GM18519 (cell line): ENCODE measurements around the gene CYP39A1.

ENCODE experiments used
- ATAC-seq: cut with Tn5 transposase; IDR thresholded peaks from one replicate; pipeline ENCODE4 v1.9.1; 2021; ENCODE audit warnings: mild to moderate bottlenecking, moderate library complexity; ENCODE audit not compliant: unreplicated experiment, low FRiP score

Gene CYP39A1

GRCh38 chr6:46528961-46529750, 123.5 kb downstream of the CYP39A1 start:
- ATAC-seq, result no peak

DNA sequence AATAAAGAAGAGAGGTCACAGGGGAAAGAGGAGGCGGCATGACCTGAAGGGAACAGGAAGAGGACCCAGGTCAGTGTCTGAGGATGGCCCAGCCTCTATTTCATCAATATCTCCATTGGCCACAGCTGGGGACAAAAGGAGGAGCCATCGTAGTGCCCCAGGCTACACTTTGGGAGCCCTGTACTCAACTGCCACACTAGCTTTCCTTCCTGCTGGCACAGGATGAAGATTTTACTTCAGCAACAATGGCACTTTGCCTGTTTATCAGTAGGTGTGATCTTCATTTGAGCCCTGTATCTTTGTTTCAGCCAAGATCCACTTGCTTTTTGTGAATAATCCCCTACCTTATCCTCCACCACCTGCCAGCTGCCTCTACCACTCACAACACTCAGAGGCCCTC, 126.0 kb downstream of the CYP39A1 start:
- ATAC-seq, result no peak

GRCh38 chr6:46525583-46525982, 127.0 kb downstream of the CYP39A1 start:
- ATAC-seq, result no peak

- ATAC-seq, result no peak
These were observed 131.1 kb downstream of the CYP39A1 start for GRCh38 chr6:46521464-46521971.

- no peak for ATAC-seq
These were observed 135.4 kb downstream of the CYP39A1 start for GRCh38 chr6:46517202-46517601.

- ATAC-seq, result no peak
These were observed 139.1 kb downstream of the CYP39A1 start for GRCh38 chr6:46513533-46513932.

DNA sequence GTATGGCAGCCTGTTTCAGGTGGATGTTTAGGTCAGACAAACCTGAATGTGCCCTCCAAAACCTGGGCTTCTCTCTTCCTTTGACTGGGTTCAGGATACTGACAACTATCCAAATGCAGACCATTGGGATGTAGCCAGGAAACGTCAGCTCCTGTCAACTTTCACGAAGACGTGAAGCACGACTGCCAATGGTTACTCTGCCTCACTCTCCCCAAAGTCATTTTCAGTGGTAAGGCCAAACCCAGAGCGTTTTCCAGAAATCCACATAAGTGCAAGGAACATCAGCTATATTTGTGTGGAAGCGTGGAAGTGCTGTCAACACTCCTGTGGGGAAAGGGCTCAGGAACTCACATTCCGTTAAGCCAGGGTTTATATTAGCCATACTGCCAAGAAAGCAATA, 141.3 kb downstream of the CYP39A1 start:
- ATAC-seq, result no peak

- no peak for ATAC-seq
These were observed 142.0 kb downstream of the CYP39A1 start for GRCh38 chr6:46510651-46511050.

GRCh38 chr6:46509981-46510510, 142.6 kb downstream of the CYP39A1 start:
- no peak for ATAC-seq

DNA sequence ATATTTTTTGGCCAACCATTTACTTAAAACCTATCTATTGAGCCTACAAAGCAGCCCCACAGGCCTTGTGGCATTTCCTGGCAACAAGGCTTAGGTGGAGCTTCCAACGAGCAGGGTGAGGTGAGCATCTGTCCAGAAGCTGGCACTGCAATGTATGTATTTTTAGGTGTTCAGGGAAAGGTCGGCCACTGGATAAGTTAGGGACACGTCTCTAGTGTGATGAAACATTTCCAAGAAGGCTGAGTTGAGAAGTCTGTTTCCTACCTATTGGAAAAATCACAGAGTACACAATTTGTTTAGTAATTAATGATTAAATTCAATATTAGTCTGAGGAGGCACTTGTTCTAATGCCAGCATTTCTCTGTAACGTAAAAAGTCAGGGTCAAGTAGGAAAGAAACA, 143.6 kb downstream of the CYP39A1 start:
- no peak for ATAC-seq

DNA sequence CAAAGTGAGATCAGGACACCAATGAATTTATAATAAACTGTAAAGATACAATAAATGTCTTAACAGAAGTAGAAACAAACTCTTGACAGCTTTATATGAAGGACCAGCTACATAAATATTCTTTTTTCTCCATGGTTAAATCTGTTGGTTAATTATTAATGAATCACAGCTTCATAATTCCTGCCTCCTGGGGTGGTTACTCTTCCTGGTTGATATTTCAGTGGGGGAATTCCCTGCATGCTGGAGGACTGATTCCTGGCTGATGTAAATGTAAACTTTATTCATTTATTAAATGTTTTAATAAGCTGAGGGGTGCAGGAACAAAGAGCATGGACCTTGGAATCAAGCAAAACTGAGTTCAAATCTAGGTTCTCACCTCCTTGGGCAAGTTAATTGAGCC, 145.2 kb downstream of the CYP39A1 start:
- ATAC-seq, result no peak

DNA sequence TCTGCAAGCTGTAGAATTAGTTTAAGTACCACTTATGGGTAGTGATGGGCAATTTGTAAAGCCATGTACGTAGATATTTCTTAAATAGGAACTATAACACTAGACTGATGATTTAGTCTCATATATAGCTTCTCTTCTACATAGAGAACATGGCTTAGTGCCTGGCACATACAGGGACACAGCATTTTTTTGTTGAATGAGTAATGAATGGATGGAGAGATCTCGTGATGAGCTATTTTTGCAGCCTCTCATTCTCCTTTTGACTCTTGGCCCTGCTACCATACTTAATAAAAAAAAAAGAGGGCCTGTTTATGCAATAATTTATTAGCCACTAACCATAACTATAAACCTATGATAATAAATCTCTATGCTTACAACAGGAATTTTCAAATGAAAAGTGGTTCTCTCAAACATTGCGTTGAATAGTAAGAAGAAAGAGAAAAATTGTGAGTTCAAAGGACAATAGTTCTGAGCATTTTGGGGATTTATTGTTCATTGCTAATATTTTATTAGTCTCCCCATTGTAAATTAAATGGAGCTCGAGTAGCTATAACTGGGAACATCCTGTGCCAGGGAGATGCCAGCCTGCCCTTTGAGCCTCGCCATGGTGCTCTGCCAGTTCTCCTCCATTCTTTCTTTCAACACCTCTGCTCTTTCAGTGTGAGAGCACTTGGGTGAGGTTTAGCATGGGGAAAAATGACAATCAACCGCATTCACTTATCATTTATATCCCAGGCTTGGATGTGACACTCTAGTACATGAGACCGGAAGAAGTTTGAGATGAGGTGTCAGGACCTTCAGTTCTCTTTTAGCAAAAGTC, 146.7 kb downstream of the CYP39A1 start:
- ATAC-seq, result no peak

DNA sequence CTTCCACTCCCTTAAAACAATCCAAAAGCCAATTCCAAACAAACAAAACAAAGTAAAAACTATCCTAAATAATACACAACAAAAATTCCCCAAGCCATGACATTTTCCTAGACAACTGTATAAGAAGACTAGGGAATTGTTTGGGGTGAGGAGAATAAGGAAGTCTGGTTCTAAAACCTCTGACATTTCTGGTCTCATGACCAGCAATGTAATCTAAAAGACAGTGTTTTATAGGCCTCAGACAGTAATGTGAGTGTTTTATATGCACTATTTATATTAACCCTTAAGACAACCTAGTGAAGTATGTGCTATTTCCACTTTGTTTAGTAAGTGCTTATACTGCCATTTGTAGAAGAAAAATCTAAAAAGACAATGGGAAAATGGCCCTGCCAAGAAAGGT, 148.4 kb downstream of the CYP39A1 start:
- no peak for ATAC-seq

DNA sequence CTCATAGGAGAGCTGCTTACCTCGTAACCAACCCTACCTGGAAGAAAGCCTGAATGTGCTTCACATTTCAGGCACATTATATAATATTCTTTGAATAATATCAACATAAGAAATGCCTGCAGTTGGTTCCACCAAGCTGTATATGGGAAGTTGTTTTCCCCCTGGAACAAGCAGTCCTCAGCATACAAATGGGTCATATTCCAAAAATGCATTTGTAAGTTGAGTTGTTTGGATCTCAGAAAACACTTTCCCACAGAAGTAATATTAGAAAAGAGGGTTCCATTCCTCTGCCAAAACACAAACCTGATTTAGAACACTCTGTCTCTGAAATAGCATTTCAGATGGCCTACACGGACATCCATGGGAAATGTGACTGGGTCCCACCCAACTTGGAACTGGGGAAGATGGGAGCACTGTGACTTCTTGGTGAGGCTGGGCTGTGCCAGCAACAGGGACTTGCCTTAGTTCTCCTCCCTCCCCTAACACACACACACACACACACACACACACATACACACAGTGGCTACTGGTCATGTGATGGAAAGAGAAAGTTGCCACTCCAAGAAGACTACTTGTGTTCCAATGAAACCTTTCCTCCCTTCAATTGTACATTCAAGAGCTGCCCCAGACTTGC, 150.0 kb downstream of the CYP39A1 start:
- no peak for ATAC-seq

- ATAC-seq, result no peak
These were observed 151.2 kb downstream of the CYP39A1 start for GRCh38 chr6:46501136-46502089.

DNA sequence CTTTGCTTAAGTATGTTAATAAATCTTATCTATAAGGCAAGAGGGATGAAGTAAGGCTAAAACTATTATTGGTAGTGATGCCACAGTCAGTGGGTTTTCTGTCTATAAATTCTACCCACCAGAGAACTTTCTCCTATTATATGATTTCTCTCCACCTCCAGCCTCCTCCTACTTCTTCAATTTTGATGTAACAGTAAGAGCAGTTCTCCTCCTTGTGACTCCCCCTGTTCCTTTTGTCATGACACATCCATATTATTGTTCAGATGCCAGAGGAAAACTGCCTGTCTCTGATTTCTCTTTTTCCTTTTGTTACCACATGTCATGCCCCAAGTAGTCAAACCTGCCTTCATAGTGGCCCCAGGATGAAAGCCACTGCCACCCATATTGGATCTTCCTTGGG, 152.2 kb downstream of the CYP39A1 start:
- ATAC-seq, result no peak
